ENCODE results near the gene FXYD3. TPM values are rescaled to one million over a fixed set of nuclear protein-coding genes. Genes with fewer than 3 reads are reported as not detected.

Gene FXYD3
- total RNA-seq, 1 donor from 2014 or later = not detected

- Mint-ChIP-seq H3K36me3 (ENCODE audit: unreplicated experiment) (no peaks in the 10 kb centered on the region), H3K9me3 (ENCODE audit: unreplicated experiment) (peaks cover 3% of the 10 kb centered on the region), H3K4me3 (ENCODE audit: unreplicated experiment) (no peak overlapping the region), H3K4me1 (ENCODE audit: unreplicated experiment) (no peaks in the 10 kb centered on the region), H3K27ac (ENCODE audit: unreplicated experiment) (no peak overlapping the region), H3K27me3 (ENCODE audit: unreplicated experiment) (peaks cover 9% of the 10 kb centered on the region)
- TF ChIP-seq, protein P1, sequence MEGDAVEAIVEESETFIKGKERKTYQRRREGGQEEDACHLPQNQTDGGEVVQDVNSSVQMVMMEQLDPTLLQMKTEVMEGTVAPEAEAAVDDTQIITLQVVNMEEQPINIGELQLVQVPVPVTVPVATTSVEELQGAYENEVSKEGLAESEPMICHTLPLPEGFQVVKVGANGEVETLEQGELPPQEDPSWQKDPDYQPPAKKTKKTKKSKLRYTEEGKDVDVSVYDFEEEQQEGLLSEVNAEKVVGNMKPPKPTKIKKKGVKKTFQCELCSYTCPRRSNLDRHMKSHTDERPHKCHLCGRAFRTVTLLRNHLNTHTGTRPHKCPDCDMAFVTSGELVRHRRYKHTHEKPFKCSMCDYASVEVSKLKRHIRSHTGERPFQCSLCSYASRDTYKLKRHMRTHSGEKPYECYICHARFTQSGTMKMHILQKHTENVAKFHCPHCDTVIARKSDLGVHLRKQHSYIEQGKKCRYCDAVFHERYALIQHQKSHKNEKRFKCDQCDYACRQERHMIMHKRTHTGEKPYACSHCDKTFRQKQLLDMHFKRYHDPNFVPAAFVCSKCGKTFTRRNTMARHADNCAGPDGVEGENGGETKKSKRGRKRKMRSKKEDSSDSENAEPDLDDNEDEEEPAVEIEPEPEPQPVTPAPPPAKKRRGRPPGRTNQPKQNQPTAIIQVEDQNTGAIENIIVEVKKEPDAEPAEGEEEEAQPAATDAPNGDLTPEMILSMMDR (IDR thresholded peaks at IDR 0.05) = no peak
- no peak for DNase-seq (ENCODE audit: extremely low spot score, unreplicated experiment)
Observed at GRCh38 chr19:35075202-35076025, 40.2 kb upstream of the FXYD3 start.

GRCh38 chr19:35076026-35076370, 39.6 kb upstream of the FXYD3 start:
- H3K27ac Mint-ChIP-seq (ENCODE audit: unreplicated experiment) = no peak overlapping the region
- H3K4me1 Mint-ChIP-seq (ENCODE audit: unreplicated experiment) = no peaks in the 10 kb centered on the region
- H3K27me3 Mint-ChIP-seq (ENCODE audit: unreplicated experiment) = peaks cover 9% of the 10 kb centered on the region
- DNase-seq (ENCODE audit: extremely low spot score, unreplicated experiment) = no peak
- TF ChIP-seq, protein P1 (IDR thresholded peaks at IDR 0.05) = no peak
- H3K9me3 Mint-ChIP-seq (ENCODE audit: unreplicated experiment) = no peaks in the 10 kb centered on the region
- no peaks in the 10 kb centered on the region for H3K36me3 Mint-ChIP-seq (ENCODE audit: unreplicated experiment)
- H3K4me3 Mint-ChIP-seq (ENCODE audit: unreplicated experiment) = no peak overlapping the region

GRCh38 chr19:35076657-35077056, 39.0 kb upstream of the FXYD3 start:
- Mint-ChIP-seq H3K4me3 (ENCODE audit: unreplicated experiment) (no peak overlapping the region), H3K27me3 (ENCODE audit: unreplicated experiment) (peaks cover 9% of the 10 kb centered on the region), H3K4me1 (ENCODE audit: unreplicated experiment) (no peaks in the 10 kb centered on the region), H3K36me3 (ENCODE audit: unreplicated experiment) (no peaks in the 10 kb centered on the region), H3K27ac (ENCODE audit: unreplicated experiment) (no peak overlapping the region), H3K9me3 (ENCODE audit: unreplicated experiment) (no peaks in the 10 kb centered on the region)
- TF ChIP-seq, protein P1 (IDR thresholded peaks at IDR 0.05) = no peak
- no peak for DNase-seq (ENCODE audit: extremely low spot score, unreplicated experiment)

- H3K27ac Mint-ChIP-seq (ENCODE audit: unreplicated experiment) = no peak overlapping the region
- no peaks in the 10 kb centered on the region for H3K4me1 Mint-ChIP-seq (ENCODE audit: unreplicated experiment)
- no peak overlapping the region for H3K4me3 Mint-ChIP-seq (ENCODE audit: unreplicated experiment)
- peaks cover 9% of the 10 kb centered on the region for H3K27me3 Mint-ChIP-seq (ENCODE audit: unreplicated experiment)
- no peak for DNase-seq (ENCODE audit: extremely low spot score, unreplicated experiment)
- no peaks in the 10 kb centered on the region for H3K36me3 Mint-ChIP-seq (ENCODE audit: unreplicated experiment)
- no peaks in the 10 kb centered on the region for H3K9me3 Mint-ChIP-seq (ENCODE audit: unreplicated experiment)
- TF ChIP-seq, protein P1 (IDR thresholded peaks at IDR 0.05) = no peak
Observed at GRCh38 chr19:35077411-35078223, 38.0 kb upstream of the FXYD3 start.

DNA sequence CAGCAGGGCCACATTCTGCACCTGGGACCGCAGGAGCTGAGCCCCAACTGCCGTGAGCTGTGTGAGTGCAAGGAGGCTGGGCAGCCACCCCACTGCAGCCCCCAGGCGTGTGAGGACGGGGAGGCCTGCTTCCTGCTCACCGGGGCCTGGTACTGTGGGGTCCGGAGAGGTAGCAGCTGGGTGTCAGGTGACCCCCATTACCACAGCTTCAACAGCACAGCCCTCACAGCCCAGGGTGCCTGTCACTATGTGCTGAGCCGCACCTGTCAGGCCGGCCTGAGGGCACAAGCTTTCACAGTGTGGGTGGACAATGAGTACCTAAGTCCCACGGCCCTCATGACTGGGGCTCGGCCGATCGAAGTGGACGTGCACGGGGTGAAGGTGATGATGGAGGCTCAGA, 35.8 kb upstream of the FXYD3 start:
- no peaks in the 10 kb centered on the region for H3K4me1 Mint-ChIP-seq (ENCODE audit: unreplicated experiment)
- H3K27ac Mint-ChIP-seq (ENCODE audit: unreplicated experiment) = no peak overlapping the region
- TF ChIP-seq, protein P1 (IDR thresholded peaks at IDR 0.05) = no peak
- H3K27me3 Mint-ChIP-seq (ENCODE audit: unreplicated experiment) = peaks cover 9% of the 10 kb centered on the region
- no peaks in the 10 kb centered on the region for H3K9me3 Mint-ChIP-seq (ENCODE audit: unreplicated experiment)
- no peak overlapping the region for H3K4me3 Mint-ChIP-seq (ENCODE audit: unreplicated experiment)
- no peak for DNase-seq (ENCODE audit: extremely low spot score, unreplicated experiment)
- no peaks in the 10 kb centered on the region for H3K36me3 Mint-ChIP-seq (ENCODE audit: unreplicated experiment)
